Ramos (cell line): ENCODE data around the gene RBM38.
"Not testable (repeated sequence)": the region's sequence is repeated elsewhere in the genome, so short reads cannot be mapped to it uniquely, and the experiment has no call there.

Source experiments
- in situ Hi-C: fragments of 300-500 bp; cut with MboI; formaldehyde crosslinking; loops from one replicate; pipeline ENCODE4 v1.14.3; 2022; ENCODE audit warnings: low sequenced_read_pairs; ENCODE audit not compliant: unreplicated experiment

RBM38 gene

DNA sequence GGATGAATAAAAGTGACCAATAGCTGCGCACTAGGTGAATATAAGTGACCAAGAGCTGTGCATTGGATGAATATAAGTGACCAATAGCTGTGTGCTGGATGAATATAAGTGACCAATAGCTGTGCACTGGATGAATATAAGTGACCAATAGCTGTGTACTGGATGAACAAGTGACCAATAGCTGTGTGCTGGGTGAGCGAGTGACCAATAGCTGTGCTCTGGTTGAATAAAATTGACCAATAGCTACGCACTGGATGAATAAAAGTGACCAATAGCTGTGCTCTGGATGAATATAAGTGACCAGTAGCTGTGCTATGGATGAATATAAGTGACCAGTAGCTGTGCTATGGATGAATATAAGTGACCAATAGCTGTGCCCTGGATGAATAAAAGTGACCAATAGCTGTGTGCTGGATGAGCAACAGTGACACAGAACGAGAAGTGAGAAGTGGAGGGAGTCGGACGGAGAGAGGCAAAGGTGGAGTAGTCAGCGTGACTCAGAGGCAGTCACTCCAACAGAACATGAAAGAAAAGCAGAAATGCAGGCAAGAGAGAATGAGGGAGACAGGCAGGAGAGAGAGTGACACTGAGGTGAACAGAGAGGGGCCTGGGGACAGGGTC is 38.5 kb downstream of the RBM38 start:
- in situ Hi-C loops: no loop called here

DNA sequence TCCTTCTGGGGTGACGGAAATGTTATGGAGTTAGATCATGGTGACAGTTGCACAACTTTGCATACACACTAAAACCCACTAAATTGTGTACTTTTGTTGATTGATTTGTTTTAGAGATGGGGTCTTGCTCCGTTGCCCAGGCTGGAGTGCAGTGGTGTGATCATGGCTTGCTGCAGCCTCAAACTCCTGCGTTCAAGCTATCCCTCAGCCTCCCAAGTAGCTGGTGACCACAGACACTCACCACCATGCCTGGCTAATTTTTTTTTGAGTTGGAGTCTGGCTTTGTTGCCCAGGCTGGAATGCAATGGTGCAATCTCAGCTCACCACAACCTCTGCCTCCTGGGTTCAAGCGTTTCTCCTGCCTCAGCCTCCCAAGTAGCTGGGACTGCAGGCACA is 39.0 kb downstream of the RBM38 start:
- in situ Hi-C loops: not testable (repeated sequence)

GRCh38 chr20:57431539-57431835 is 40.3 kb downstream of the RBM38 start:
- in situ Hi-C loops: no loop called here

DNA sequence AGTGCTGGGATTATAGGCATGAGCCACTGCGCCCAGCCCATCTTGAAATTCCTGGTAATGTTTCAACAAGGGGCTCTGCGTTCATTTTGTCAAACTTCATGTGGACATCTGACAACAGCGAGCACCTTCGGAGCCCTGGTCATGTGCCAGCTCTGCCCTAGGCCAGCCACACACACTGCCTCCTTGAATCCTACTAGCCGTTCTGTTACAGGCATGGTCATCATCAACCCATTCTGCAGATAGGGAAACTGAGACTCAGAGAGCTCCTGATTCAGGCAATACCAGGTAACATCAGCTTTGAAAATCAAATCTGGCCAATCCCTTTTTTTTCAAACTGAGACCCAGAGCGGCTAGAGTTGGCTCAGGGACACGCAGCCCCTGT is 41.3 kb downstream of the RBM38 start:
- in situ Hi-C loops: no loop called here

DNA sequence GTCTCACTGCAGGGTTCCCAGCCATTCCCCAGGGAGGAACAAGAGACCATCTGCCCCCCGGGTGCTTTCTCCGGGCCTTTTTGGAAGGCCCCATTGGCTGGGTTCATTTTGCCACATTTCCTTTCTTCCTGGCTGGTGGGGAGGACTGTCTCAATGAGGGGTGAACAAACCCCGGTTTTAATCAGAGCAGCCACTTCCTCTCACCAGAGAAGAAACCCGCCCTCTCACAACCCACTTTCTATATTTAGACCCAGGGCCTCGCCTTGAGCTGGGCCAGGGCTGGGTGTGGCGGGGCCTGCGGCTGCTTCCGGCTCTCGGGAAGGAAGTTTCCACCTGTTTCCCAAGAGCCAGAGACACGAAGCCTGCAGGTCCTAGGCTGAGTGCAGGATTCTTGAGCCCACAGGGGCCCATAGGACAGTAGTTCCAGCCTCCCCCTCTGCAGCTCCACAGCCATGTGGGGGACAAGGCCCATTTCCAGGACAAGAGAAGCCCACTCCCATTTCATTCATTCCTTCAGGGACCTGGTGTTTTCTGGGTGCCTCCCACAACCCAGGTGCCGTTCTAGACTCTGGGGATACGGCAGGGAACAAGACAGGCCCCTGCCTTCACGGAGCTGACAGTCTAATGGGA is 41.8 kb downstream of the RBM38 start:
- in situ Hi-C loops: no loop called here

GRCh38 chr20:57433657-57434389 is 42.6 kb downstream of the RBM38 start:
- in situ Hi-C loops: no loop called here

GRCh38 chr20:57434390-57434700 is 43.1 kb downstream of the RBM38 start:
- in situ Hi-C loops: no loop called here

DNA sequence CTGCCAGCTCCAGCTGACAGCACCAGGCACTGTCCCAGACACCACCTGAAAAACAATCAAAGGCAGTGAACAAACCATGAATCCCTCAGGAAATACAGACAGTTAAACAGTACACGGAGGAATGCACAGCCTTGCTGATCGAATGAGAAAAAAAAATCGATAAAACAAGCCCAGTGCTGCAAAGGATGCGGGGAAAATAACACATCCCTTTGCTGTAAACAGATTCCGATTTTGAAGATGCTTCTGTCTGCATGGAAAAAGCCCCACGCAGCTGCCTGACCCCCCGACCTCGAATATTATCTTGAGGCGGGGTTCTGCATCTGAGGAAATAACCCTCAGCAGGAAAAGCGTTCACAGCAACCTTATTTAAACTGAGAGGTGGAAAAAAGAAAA is 43.9 kb downstream of the RBM38 start:
- in situ Hi-C loops: no loop called here

DNA sequence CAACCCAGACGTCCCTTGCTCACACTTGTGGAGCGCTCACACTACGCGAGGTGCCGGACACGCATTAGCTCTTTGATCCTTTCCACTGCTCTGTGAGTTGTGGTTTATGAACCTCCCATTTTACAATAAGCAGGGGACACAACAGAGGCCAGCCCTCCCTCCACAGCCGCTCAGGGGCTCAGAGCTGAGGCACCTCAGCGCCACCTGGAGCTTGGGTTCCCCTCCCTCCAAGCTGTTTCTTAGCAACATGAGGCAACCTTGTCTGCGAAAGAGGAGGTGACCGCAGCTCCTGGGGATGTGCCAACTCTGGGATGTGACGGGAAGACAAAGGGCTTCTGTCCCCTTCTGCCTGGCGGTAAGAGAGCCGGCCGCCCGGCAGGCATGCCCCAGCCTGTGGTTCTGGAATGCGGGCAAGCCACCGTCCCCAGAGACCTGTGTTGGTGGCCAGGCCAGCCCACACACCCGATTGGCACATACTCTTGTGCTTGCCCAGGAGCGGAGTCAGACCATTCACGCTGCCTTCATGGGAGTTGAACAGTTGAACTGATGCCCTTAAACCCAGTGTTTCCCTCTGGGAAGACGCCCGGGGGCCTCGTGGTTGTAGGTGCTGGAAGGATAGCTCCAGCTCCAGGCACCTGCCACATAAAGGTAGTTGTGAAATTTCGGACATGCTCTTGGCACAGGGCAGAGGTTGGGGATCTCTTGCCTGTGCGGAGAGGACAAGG is 44.5 kb downstream of the RBM38 start:
- in situ Hi-C loops: no loop called here

DNA sequence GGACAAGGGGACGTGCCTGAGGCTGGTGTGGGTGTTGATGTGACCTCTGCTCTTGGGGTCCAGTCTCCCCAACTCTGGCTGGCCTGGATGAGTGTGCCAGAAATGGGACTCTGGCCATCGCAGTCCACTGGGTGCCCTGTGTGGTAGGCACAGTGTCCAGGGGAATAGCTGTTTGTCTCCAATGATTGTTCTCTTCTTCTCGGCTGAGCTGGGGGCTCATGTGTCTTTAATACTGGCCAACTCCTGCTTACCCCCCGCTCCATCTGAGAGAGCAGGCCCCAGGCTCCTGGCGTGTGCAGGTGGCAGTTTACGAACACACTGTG is 45.0 kb downstream of the RBM38 start:
- in situ Hi-C loops: no loop called here

DNA sequence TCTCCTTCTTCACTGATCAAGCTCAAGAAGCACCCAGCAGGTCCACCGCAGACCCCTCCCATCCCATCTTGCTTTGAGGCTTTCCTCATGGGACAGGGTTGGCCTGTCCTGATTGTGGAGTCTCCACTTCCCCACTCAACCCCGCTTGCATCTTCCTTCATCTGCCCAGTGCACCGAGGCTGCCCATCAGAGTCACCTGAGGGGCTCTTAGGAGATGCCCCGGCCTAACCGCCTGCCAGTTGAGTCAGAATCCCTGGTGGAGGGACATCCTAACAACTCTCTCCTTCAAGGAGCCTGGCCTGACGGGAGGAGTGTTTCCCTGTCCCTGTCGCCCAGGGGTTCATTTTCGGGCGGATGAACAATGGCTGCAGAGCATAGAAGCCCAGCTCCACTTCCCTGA is 46.1 kb downstream of the RBM38 start:
- in situ Hi-C loops: no loop called here

- in situ Hi-C loops: no loop called here
Observed at GRCh38 chr20:57437672-57438330, 46.6 kb downstream of the RBM38 start.

DNA sequence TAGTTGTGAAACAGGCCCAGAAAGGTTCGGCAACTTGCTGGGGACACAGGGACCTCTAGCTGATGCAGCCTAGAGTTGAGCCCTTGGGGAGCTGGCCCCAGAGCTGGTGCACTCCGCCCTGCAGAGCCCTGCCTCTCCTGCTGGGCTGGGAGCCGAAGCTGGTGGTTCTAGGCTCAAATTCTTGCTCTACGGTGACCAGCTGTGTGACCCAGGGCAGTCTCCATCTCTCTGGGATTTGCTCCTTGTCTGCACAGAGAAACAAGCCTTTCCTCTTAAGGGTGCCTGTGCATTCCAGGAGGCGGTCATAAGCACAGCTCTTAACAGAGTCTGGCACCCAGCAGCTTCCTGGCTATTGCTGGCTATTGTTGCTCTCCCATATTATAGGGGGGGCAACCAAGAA is 47.4 kb downstream of the RBM38 start:
- in situ Hi-C loops: no loop called here

DNA sequence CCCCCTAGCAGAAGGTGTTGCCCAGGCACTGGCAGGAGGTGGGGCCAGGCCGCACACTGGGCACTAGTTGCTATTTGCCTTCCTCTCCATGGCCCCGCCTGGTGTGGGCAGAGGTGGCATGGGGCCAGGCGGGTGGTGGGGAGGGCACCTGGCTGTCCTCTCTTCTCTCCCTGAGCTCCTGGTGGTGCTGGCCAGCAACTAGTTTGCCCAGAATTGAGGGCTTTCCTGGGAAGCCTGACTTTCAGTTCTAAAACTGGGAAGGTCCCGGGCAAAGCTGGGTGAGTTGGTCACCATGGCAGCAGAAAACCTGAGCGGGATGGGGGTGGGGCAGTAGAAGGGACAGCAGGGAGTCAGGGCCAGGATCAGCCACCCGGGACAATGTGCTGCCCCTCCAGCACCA is 48.2 kb downstream of the RBM38 start:
- in situ Hi-C loops: no loop called here

GRCh38 chr20:57439993-57440392 is 48.8 kb downstream of the RBM38 start:
- in situ Hi-C loops: no loop called here

DNA sequence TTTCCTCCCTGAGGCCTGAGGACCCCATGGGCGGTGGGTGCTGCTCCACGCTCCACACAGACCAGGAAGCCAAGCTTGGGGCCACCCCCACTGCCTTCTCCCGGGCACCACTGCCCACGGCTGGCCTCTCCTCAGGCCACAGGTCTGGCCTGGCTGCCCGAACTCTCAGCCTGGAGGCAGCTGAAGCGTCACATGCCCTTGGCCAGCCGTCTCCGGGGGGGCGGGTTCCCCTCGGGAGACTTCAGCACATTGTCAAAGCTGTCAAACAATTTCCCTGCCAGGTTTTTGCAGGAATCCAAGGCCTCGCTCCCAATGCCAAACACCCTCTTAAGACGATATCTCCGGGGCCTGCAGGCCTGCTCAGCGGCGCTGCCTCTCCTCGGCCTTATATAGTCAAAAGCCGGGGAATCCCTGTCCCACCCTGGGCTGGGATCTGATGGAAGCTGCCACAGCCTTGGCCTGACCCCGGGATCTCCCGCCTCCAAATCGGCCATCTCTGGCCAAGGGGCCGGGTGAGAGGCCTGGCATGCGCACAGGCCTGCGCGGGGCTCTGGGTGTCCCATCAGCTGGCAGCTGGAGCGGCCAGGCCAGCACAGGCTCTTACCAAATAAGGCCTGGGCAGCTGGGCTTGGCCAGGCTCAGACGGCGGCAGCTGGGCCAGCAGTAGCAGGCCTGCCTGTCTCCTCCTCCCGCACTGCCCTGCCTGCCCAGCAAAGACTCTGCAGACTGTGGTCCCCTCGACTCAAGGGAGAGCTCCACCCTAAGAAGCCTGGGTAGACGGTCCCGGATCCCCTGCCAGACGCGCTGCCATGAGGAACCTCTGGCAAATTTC is 49.7 kb downstream of the RBM38 start:
- in situ Hi-C loops: no loop called here

GRCh38 chr20:57441510-57442154 is 50.4 kb downstream of the RBM38 start:
- in situ Hi-C loops: no loop called here

DNA sequence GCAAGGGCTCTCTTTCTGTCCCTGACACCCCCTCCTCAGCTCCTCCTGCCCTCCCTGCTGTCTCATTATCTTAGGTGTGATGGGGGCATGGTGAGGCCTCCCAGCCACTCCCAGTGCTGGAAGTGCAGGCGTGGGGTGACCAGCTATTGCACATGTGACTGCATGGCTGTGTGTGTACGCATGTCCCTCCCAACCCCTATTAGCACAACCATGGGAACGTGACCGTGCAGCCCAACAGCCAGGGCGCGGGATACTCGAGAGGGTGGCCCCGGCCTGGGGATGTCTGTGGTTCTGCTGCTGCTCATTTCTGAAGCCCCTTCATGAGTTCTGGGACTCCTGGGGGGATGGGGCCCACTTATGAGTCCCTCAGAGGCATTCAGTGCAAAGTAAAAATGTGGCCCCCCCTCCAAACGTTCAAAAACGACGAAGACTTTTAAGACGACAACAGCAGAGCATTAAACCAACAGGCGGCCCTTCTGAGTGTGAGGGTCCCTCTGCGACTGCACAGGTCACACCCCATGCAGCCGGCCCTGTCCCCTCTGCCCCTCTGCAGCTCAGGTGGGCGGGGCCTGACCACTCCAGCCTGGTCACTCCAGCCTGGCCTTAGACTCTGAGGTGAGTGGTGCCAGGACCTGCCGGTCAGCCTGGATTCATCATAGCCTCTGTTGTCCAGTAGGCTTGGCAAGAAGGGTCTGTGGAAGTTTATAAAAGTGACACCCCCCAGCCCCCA is 51.1 kb downstream of the RBM38 start:
- in situ Hi-C loops: no loop called here

GRCh38 chr20:57442888-57443239 is 51.7 kb downstream of the RBM38 start:
- in situ Hi-C loops: no loop called here
